ENCODE data around the gene CD177.

CD177 gene

GRCh38 chr19:43310221-43310620, 43.3 kb upstream of the CD177 start:
- no peak for TF ChIP-seq SIN3A (IDR thresholded peaks at IDR 0.05; ENCODE audit: borderline replicate concordance, insufficient read depth, low read length)
- TF ChIP-seq POLR2AphosphoS5 (IDR thresholded peaks at IDR 0.05; ENCODE audit: low read depth, low read length): no peak
- TF ChIP-seq TAF1 (IDR thresholded peaks at IDR 0.05; ENCODE audit: borderline replicate concordance, insufficient read depth, low read length): no peak
- no peak for TF ChIP-seq REST (IDR thresholded peaks at IDR 0.05; ENCODE audit: insufficient read depth in 1 of 2, low read depth in 2 of 2, low read length in 2 of 2)
- TF ChIP-seq FOXP2 (optimal IDR thresholded peaks at IDR 0.05; ENCODE audit: borderline replicate concordance, extremely low read depth, extremely low read length, insufficient read depth): no peak

GRCh38 chr19:43311256-43311655, 42.2 kb upstream of the CD177 start:
- TF ChIP-seq REST (IDR thresholded peaks at IDR 0.05; ENCODE audit: insufficient read depth in 1 of 2, low read depth in 2 of 2, low read length in 2 of 2) (no peak), SIN3A (IDR thresholded peaks at IDR 0.05; ENCODE audit: borderline replicate concordance, insufficient read depth, low read length) (no peak), POLR2AphosphoS5 (IDR thresholded peaks at IDR 0.05; ENCODE audit: low read depth, low read length) (no peak), FOXP2 (optimal IDR thresholded peaks at IDR 0.05; ENCODE audit: borderline replicate concordance, extremely low read depth, extremely low read length, insufficient read depth) (no peak), TAF1 (IDR thresholded peaks at IDR 0.05; ENCODE audit: borderline replicate concordance, insufficient read depth, low read length) (no peak)

GRCh38 chr19:43311706-43312105, 41.8 kb upstream of the CD177 start:
- TF ChIP-seq SIN3A (IDR thresholded peaks at IDR 0.05; ENCODE audit: borderline replicate concordance, insufficient read depth, low read length) (no peak), TAF1 (IDR thresholded peaks at IDR 0.05; ENCODE audit: borderline replicate concordance, insufficient read depth, low read length) (no peak), POLR2AphosphoS5 (IDR thresholded peaks at IDR 0.05; ENCODE audit: low read depth, low read length) (no peak), REST (IDR thresholded peaks at IDR 0.05; ENCODE audit: insufficient read depth in 1 of 2, low read depth in 2 of 2, low read length in 2 of 2) (no peak), FOXP2 (optimal IDR thresholded peaks at IDR 0.05; ENCODE audit: borderline replicate concordance, extremely low read depth, extremely low read length, insufficient read depth) (no peak)

GRCh38 chr19:43313711-43314495, 39.6 kb upstream of the CD177 start:
- no peak for TF ChIP-seq SIN3A (IDR thresholded peaks at IDR 0.05; ENCODE audit: borderline replicate concordance, insufficient read depth, low read length)
- no peak for TF ChIP-seq FOXP2 (optimal IDR thresholded peaks at IDR 0.05; ENCODE audit: borderline replicate concordance, extremely low read depth, extremely low read length, insufficient read depth)
- no peak for TF ChIP-seq REST (IDR thresholded peaks at IDR 0.05; ENCODE audit: insufficient read depth in 1 of 2, low read depth in 2 of 2, low read length in 2 of 2)
- TF ChIP-seq POLR2AphosphoS5 (IDR thresholded peaks at IDR 0.05; ENCODE audit: low read depth, low read length): no peak
- no peak for TF ChIP-seq TAF1 (IDR thresholded peaks at IDR 0.05; ENCODE audit: borderline replicate concordance, insufficient read depth, low read length)
